Endothelial cell of umbilical vein (primary cell): ENCODE data around the gene ADGRG7. TPM values are rescaled to one million over a fixed set of nuclear protein-coding genes. Genes with fewer than 3 reads are reported as not detected.

ENCODE experiments used
- BruUV-seq: library from RNA; stranded (reverse); fragments of 400-500 nt; replicated peaks from 2 replicates; lab custom pipeline; 2021; lab: Mats Ljungman, UMichigan
- CTCF ChIA-PET: fragments of 300-600, 350-600 bp; sonication (Branson Sonifier 250); formaldehyde crosslinking; loops from one replicate; lab custom pipeline; 2021; ENCODE audit warnings: antibody characterized with exemption, inconsistent platforms; lab: Charles Lee
- POLR2A ChIA-PET: fragments of 300-600, 350-600 bp; sonication (Branson Sonifier 250); formaldehyde crosslinking; loops from one replicate; lab custom pipeline; 2021; ENCODE audit warnings: antibody characterized with exemption, inconsistent platforms; lab: Charles Lee
- DNase-seq: peaks from one replicate; pipeline ENCODE4 v3.0.0-alpha.2; 2011; ENCODE audit warnings: low read depth, low spot score
- FAIRE-seq: peaks from 2 replicates; lab custom pipeline; 2011; peaks lifted over from hg19 to GRCh38; lab: Jason Lieb, UNC
- H2AFZ ChIP-seq: 2 replicates; pipeline ENCODE4 v1.6.0; 2012; ENCODE audit warnings: low read depth, low read length, control low read depth, inconsistent platforms
- H3K27ac ChIP-seq: 2 replicates; pipeline ENCODE4 v1.5.1; 2011; ENCODE audit warnings: low read depth, mild to moderate bottlenecking, control low read depth, low read length, moderate library complexity; ENCODE audit not compliant: insufficient read depth
- H3K27me3 ChIP-seq, 2 experiments: 2 replicates each; pipeline versions ENCODE4 v1.6.0 to v1.6.1; 2011; ENCODE audit warnings: low read length in 2 of 2, mixed read lengths in 1 of 2; ENCODE audit not compliant: control insufficient read depth in 2 of 2, insufficient read depth in 2 of 2
- H3K36me3 ChIP-seq, 2 experiments: 2 replicates in 1 of 2; 3 replicates in 1 of 2; pipeline ENCODE4 v1.5.1; 2011; ENCODE audit warnings: low read length in 2 of 2, mild to moderate bottlenecking in 1 of 2, moderate library complexity in 1 of 2; ENCODE audit not compliant: control insufficient read depth in 2 of 2, insufficient read depth in 2 of 2; ENCODE audit errors: extremely low read depth in 1 of 2
- H3K4me1 ChIP-seq: 3 replicates; pipeline ENCODE4 v1.5.1; 2011; ENCODE audit warnings: mild to moderate bottlenecking, low read length; ENCODE audit not compliant: control insufficient read depth, insufficient read depth; ENCODE audit errors: extremely low read depth
- H3K4me2 ChIP-seq: 2 replicates; pipeline ENCODE4 v1.6.1; 2011; ENCODE audit warnings: low read length, control low read depth, mixed read lengths; ENCODE audit not compliant: insufficient read depth
- H3K4me3 ChIP-seq, 3 experiments: fragments of 200-600 bp in 1 of 3; sonication (generic), shearing (Covaris generic) in 1 of 3; replicated peaks in 1 of 3; 2 replicates each; pipeline ENCODE4 v1.5.1; 2011 to 2016; ENCODE audit warnings: control low read depth in 3 of 3, low read length in 3 of 3, mild to moderate bottlenecking in 2 of 3, inconsistent platforms in 1 of 3, low read depth in 1 of 3, moderate library complexity in 1 of 3; ENCODE audit not compliant: insufficient read depth in 1 of 3
- H3K79me2 ChIP-seq: 2 replicates; pipeline ENCODE4 v1.6.0; 2012; ENCODE audit warnings: low read length, inconsistent platforms; ENCODE audit not compliant: control insufficient read depth, insufficient read depth
- H3K9ac ChIP-seq: replicated peaks from 2 replicates; pipeline ENCODE3; 2011; ENCODE audit warnings: low read length, control low read depth; ENCODE audit not compliant: insufficient read depth; ENCODE audit errors: extremely low read depth
- H3K9me1 ChIP-seq: replicated peaks from 3 replicates; pipeline ENCODE4 v1.6.0; 2011; ENCODE audit warnings: mild to moderate bottlenecking, low read length; ENCODE audit not compliant: control insufficient read depth, insufficient read depth; ENCODE audit errors: extremely low read depth
- H3K9me3 ChIP-seq: replicated peaks from 2 replicates; pipeline ENCODE4 v1.5.1; 2012; ENCODE audit warnings: low read length, inconsistent platforms; ENCODE audit not compliant: control insufficient read depth, insufficient read depth
- H4K20me1 ChIP-seq: replicated peaks from 2 replicates; pipeline ENCODE3; 2011; ENCODE audit warnings: mild to moderate bottlenecking, low read length; ENCODE audit not compliant: control insufficient read depth, insufficient read depth; ENCODE audit errors: extremely low read depth
- FOS ChIP-seq: IDR thresholded peaks from 2 replicates; pipeline ENCODE4 v1.6.1; 2011; ENCODE audit warnings: mild to moderate bottlenecking, low read length, moderate library complexity, borderline replicate concordance; ENCODE audit not compliant: insufficient read depth
- JUN ChIP-seq: IDR thresholded peaks from 2 replicates; pipeline ENCODE4 v1.6.1; 2011; ENCODE audit warnings: borderline replicate concordance, low read depth; ENCODE audit not compliant: insufficient read length, insufficient read depth
- POLR2AphosphoS5 ChIP-seq: IDR thresholded peaks from 2 replicates; pipeline ENCODE4 v1.6.1; 2012; ENCODE audit warnings: low read depth, mild to moderate bottlenecking, control low read depth, low read length, moderate library complexity; ENCODE audit not compliant: insufficient read depth
- dilution Hi-C: fragments of 300-500 bp; cut with MboI; formaldehyde crosslinking; loops from one replicate; pipeline ENCODE4 v1.15.0; 2019; ENCODE audit warnings: low sequenced_read_pairs; ENCODE audit not compliant: extremely low pct_ligation_motif_present
- intact Hi-C: fragments of 100-400 bp; cut with micrococcal nuclease; formaldehyde crosslinking; loops from one replicate; pipeline ENCODE4 v1.10.0; 2022
- polyA plus RNA-seq, 4 experiments: library from polyadenylated mRNA; depleted of rRNA in 3 of 4; stranded (reverse) in 3 of 4; unstranded in 1 of 4; fragments of >200 nt; gene quantifications; 2 replicates each; pipeline versions ENCODE4 v1.2.1 to v1.2.3, GENCODE V29; 2011 to 2012; ENCODE audit warnings: missing spikeins in 1 of 4
- total RNA-seq: library from RNA; stranded (reverse); gene quantifications from 2 replicates; pipeline ENCODE4 v1.2.3, GENCODE V29; 2021

Gene ADGRG7
- total and polyA plus RNA-seq, 2 donors (not counting 3 experiments of a cell fraction or from before 2014, with no cell fraction given): not detected

DNA sequence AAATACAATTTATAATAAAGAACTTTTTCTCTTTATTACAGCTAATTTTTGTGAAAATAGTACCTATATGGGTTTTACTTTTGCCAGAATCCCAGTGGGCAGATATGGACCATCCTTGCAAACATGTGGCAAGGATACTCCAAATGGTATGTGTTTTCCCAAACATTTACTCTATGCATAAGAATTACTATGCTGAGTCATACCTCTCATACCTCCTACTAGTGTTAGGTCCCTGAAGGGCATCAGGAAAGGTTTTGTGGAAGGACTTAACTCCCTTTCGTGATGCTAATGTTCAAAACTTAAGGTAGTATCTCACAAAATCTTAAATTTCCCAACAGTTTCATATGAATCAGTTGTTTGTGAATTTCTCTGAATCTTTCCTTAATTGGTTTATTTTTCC lies 21.3 kb downstream of the ADGRG7 start:
- Histone ChIP-seq H3K27me3 (no peaks in the 10 kb centered on the region), H3K27ac (no peak overlapping the region), H3K9me3 (no peaks in the 10 kb centered on the region), H3K4me1 (peaks cover 16% of the 10 kb centered on the region), H2AFZ (no peak overlapping the region), H3K9ac (no peak overlapping the region), H3K9me1 (no peaks in the 10 kb centered on the region), H3K4me2 (no peak overlapping the region), H3K36me3 (no peaks in the 10 kb centered on the region), H3K4me3 (no peak overlapping the region), H4K20me1 (no peaks in the 10 kb centered on the region), H3K79me2 (no peaks in the 10 kb centered on the region)
- no TSS peak for BruUV-seq
- dilution Hi-C loops: no loop called here
- ChIA-PET POLR2A (no interaction called here), CTCF (interaction anchor here (1.0 kb wide), 1 partner anchor 38 kb away, joined by 3 read pairs; no protein-coding TSS in a partner anchor)
- intact Hi-C loops: loop anchor here (5.0 kb wide), 1 partner anchor 168 kb away; no protein-coding TSS in a partner anchor
- FAIRE-seq (no peak), DNase-seq (no peak)
- TF ChIP-seq POLR2AphosphoS5 (no peak), FOS (peak; percentile 17)

DNA sequence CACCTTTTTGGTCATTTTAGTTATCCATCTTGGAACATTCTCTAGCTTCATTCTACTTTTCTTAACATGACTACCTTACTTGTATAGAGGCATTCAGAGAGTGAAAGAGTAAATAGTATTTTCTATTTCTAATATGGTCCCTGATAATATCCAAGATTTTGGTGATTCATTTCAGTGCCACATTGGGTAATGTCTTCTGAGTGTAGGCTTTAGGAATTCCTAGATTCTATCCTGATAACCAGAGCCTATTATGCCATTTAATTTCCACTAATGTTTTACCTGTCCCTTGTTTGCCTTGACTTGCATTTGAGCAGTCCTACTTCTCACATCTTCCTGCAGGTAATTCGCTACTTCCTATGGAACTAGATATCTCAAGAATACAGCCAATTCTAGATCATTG lies 21.8 kb downstream of the ADGRG7 start:
- Histone ChIP-seq H3K27me3 (no peaks in the 10 kb centered on the region), H3K4me1 (peaks cover 16% of the 10 kb centered on the region), H2AFZ (no peak overlapping the region), H3K27ac (no peak overlapping the region), H3K4me2 (no peak overlapping the region), H3K9me1 (no peaks in the 10 kb centered on the region), H3K9ac (no peak overlapping the region), H3K4me3 (no peak overlapping the region), H4K20me1 (no peaks in the 10 kb centered on the region), H3K79me2 (no peaks in the 10 kb centered on the region), H3K36me3 (no peaks in the 10 kb centered on the region), H3K9me3 (no peaks in the 10 kb centered on the region)
- BruUV-seq: no TSS peak
- dilution Hi-C loops: no loop called here
- TF ChIP-seq JUN: no peak
- intact Hi-C loops: loop anchor here (5.0 kb wide), 1 partner anchor 169 kb away; no protein-coding TSS in a partner anchor
- FAIRE-seq (no peak), DNase-seq (no peak)
- ChIA-PET CTCF (interaction anchor here (1.0 kb wide), 1 partner anchor 38 kb away, joined by 3 read pairs; no protein-coding TSS in a partner anchor), POLR2A (no interaction called here)
